ENCODE measurements around the gene PLEKHA4.
"Not testable (repeated sequence)": the region's sequence is repeated elsewhere in the genome, so short reads cannot be mapped to it uniquely, and the experiment has no call there.

DNA sequence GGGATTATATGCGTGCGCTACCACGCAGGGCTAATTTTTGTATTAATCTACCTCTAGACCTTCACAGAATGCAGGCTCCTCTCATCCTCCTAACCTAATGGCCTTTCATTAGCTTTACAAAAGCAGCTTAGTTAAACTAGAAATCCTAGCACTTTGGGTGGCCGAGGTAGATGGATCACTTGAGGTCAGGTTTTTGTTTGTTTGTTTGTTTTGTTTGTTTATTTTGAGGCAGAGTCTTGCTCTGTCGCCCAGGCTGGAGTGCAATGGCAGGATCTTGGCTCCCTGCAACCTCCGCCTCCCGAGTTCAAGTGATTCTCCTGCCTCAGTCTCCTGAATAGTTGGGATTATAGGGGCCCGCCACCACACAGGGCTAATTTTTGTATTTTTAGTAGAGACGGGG lies 11.3 kb upstream of the PLEKHA4 start:
- TF ChIP-seq, protein P1, sequence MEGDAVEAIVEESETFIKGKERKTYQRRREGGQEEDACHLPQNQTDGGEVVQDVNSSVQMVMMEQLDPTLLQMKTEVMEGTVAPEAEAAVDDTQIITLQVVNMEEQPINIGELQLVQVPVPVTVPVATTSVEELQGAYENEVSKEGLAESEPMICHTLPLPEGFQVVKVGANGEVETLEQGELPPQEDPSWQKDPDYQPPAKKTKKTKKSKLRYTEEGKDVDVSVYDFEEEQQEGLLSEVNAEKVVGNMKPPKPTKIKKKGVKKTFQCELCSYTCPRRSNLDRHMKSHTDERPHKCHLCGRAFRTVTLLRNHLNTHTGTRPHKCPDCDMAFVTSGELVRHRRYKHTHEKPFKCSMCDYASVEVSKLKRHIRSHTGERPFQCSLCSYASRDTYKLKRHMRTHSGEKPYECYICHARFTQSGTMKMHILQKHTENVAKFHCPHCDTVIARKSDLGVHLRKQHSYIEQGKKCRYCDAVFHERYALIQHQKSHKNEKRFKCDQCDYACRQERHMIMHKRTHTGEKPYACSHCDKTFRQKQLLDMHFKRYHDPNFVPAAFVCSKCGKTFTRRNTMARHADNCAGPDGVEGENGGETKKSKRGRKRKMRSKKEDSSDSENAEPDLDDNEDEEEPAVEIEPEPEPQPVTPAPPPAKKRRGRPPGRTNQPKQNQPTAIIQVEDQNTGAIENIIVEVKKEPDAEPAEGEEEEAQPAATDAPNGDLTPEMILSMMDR (conservative IDR thresholded peaks at IDR 0.05; ENCODE audit: low read depth, low read length) = not testable (repeated sequence)
- not testable (repeated sequence) for TF ChIP-seq EZH2 (IDR thresholded peaks at IDR 0.05; ENCODE audit: borderline replicate concordance, low read depth, low read length, poor library complexity, severe bottlenecking)
